K562 (cell line): ENCODE measurements around the gene RUVBL2. TPM values are rescaled to one million over a fixed set of nuclear protein-coding genes. Genes with fewer than 3 reads are reported as not detected.

ENCODE experiments used
- CBX2 ChIP-seq: fragments of 200-600 bp; sonication (generic); IDR thresholded peaks from one replicate; pipeline ENCODE4 v1.6.1; 2012; ENCODE audit warnings: mild to moderate bottlenecking, low read length, inconsistent platforms; ENCODE audit not compliant: insufficient read depth, poor library complexity, severe bottlenecking
- CREB5 ChIP-seq: fragments of 250-450 bp; sonication (Bioruptor Pico); IDR thresholded peaks from 2 replicates; pipeline ENCODE4 v1.5.0; 2020; ENCODE audit warnings: mild to moderate bottlenecking
- EHMT2 ChIP-seq: fragments of 450-650 bp; IDR thresholded peaks from 2 replicates; pipeline ENCODE4 v1.6.1; 2018; ENCODE audit warnings: antibody characterized with exemption
- GATAD2A ChIP-seq: fragments of 450-650 bp; IDR thresholded peaks from 2 replicates; pipeline ENCODE4 v1.6.1; 2017
- GATAD2B ChIP-seq: fragments of 450-650 bp; IDR thresholded peaks from 2 replicates; pipeline ENCODE4 v1.6.1; 2017; ENCODE audit warnings: mild to moderate bottlenecking, borderline replicate concordance
- GTF2E2 ChIP-seq: fragments of 200-800 bp; sonication (Bioruptor generic); IDR thresholded peaks from 2 replicates; pipeline ENCODE4 v1.6.1; 2016; ENCODE audit warnings: missing genetic modification characterization, missing compliant biosample characterization
- HNRNPLL ChIP-seq: fragments of 200-400 bp; formaldehyde crosslinking; IDR thresholded peaks from 2 replicates; pipeline ENCODE4 v1.6.1; 2017; ENCODE audit warnings: low read length, low read depth, mild to moderate bottlenecking; ENCODE audit not compliant: poor library complexity, severe bottlenecking
- LARP7 ChIP-seq: fragments of 450-650 bp; IDR thresholded peaks from 2 replicates; pipeline ENCODE4 v1.6.1; 2016
- MCM5 ChIP-seq: fragments of 450-650 bp; IDR thresholded peaks from 2 replicates; pipeline ENCODE4 v1.6.1; 2016; ENCODE audit warnings: low read depth
- NR2F6 ChIP-seq: fragments of 450-650 bp; formaldehyde crosslinking; IDR thresholded peaks from 2 replicates; pipeline ENCODE4 v1.4.0; 2020; ENCODE audit warnings: mild to moderate bottlenecking
- PCBP1 ChIP-seq: fragments of 200-400 bp; formaldehyde crosslinking; IDR thresholded peaks from 2 replicates; pipeline ENCODE4 v1.6.1; 2018; ENCODE audit warnings: mild to moderate bottlenecking, low read depth, low read length; ENCODE audit not compliant: poor library complexity, severe bottlenecking
- PRMT5 ChIP-seq: sonication (generic); formaldehyde crosslinking; IDR thresholded peaks from 2 replicates; pipeline ENCODE4 v1.5.0; 2020; ENCODE audit warnings: missing genetic modification reagents
- RAD21 ChIP-seq, 2 experiments: fragments of 250-450 bp in 1 of 2; fragments of 450-650 bp in 1 of 2; sonication (Bioruptor Pico) in 1 of 2; formaldehyde crosslinking in 1 of 2; IDR thresholded peaks in 1 of 2; conservative IDR thresholded peaks in 1 of 2; 2 replicates each; pipeline versions ENCODE4 v1.4.0 to v1.8.0; 2020 to 2022; ENCODE audit warnings: mild to moderate bottlenecking in 2 of 2, moderate library complexity in 1 of 2
- RNF2 ChIP-seq: sonication (generic); IDR thresholded peaks from 2 replicates; pipeline ENCODE4 v1.6.1; 2016
- SIN3A ChIP-seq, 2 experiments: fragments of 150-350 bp in 1 of 2; IDR thresholded peaks; 2 replicates each; pipeline ENCODE4 v1.6.1; 2011 to 2016; ENCODE audit warnings: borderline replicate concordance in 2 of 2, low read depth in 2 of 2, low read length in 2 of 2, mild to moderate bottlenecking in 2 of 2, moderate library complexity in 2 of 2; ENCODE audit not compliant: control insufficient read depth in 1 of 2
- SIRT6 ChIP-seq: IDR thresholded peaks from one replicate; pipeline ENCODE4 v1.6.1; 2012; ENCODE audit warnings: low read depth, mild to moderate bottlenecking, control low read depth, inconsistent platforms, low read length, moderate library complexity
- STAT5B ChIP-seq: fragments of 250-450 bp; sonication (Bioruptor Pico); IDR thresholded peaks from 2 replicates; pipeline ENCODE4 v1.8.0; 2021; ENCODE audit warnings: mild to moderate bottlenecking, inconsistent platforms
- USF2 ChIP-seq: sonication (generic); formaldehyde crosslinking; IDR thresholded peaks from 2 replicates; pipeline ENCODE4 v1.5.0; 2020; ENCODE audit warnings: missing genetic modification reagents
- ZKSCAN3 ChIP-seq: fragments of 250-450 bp; sonication (Bioruptor Pico); IDR thresholded peaks from 2 replicates; pipeline ENCODE4 v1.4.0; 2020
- polyA plus RNA-seq, 8 experiments: library from polyadenylated mRNA; depleted of rRNA in 4 of 8; stranded (reverse) in 5 of 8; unstranded in 3 of 8; fragments of >200 nt; fragmentation: Nextera tagmentation in 2 of 8; fragmentation: Illumina TruSeq in 1 of 8; extraction: Ambion mirVana in 2 of 8; extraction: Trizol in 1 of 8; gene quantifications; 2 replicates each; pipeline versions ENCODE4 v1.2.1 to v1.2.3, GENCODE V29; 2011 to 2014; ENCODE audit warnings: inconsistent platforms in 1 of 8, missing spikeins in 1 of 8
- total RNA-seq, 7 experiments: library from RNA; depleted of rRNA in 6 of 7; stranded (reverse); fragments of >200 nt in 6 of 7; fragmentation: Illumina TruSeq in 2 of 7; extraction: Trizol in 2 of 7; gene quantifications; 2 replicates each; pipeline versions ENCODE4 v1.2.1 to v1.2.3, GENCODE V29; 2011 to 2021; ENCODE audit warnings: low replicate concordance in 1 of 7
- TF ChIP-seq, protein P1 (sequence below), 2 experiments: fragments of 450-650 bp in 1 of 2; IDR thresholded peaks; 2 replicates each; pipeline ENCODE4 v1.6.1; 2011 to 2017; ENCODE audit warnings: low read depth in 2 of 2, antibody characterized with exemption in 1 of 2, borderline replicate concordance in 1 of 2, low read length in 1 of 2, mild to moderate bottlenecking in 1 of 2, mixed read lengths in 1 of 2; ENCODE audit not compliant: control insufficient read depth in 1 of 2
- TF ChIP-seq, protein P2 (sequence below): fragments of 450-650 bp; IDR thresholded peaks from 2 replicates; pipeline ENCODE4 v1.6.1; 2016

Gene RUVBL2
- total and polyA plus RNA-seq, 9 of the 15 experiments (the other 6 are each of a cell fraction or from before 2014, with no cell fraction given), result 71.4 to 453 (median 237) TPM

GRCh38 chr19:48963371-48964204, 30.1 kb upstream of the RUVBL2 start (continued):
- TF ChIP-seq RAD21 (CRISPR knock-in tag; conservative IDR thresholded peaks at IDR 0.05 in 1 of 2, IDR thresholded peaks at IDR 0.05 in 1 of 2) (no peak; a peak in 1 of 4 replicates), EHMT2 (no peak), GATAD2A (peak; percentile 85), NR2F6 (CRISPR knock-in tag) (no peak), PRMT5 (CRISPR knock-in tag) (no peak), ZKSCAN3 (CRISPR knock-in tag) (no peak), CBX2 (no peak), STAT5B (no peak), SIRT6 (no peak), GATAD2B (peak; percentile 93), MCM5 (no peak), LARP7 (0 out of 2 replicates have a peak, but pooled peaks have one; percentile 5), SIN3A (IDR thresholded peaks at IDR 0.05; ENCODE audit: borderline replicate concordance in 2 of 2, control insufficient read depth in 1 of 2, low read depth in 2 of 2, low read length in 2 of 2) (no peak; a peak in 1 of 4 replicates), HNRNPLL (peak; percentile 42), PCBP1 (no peak), RNF2 (peak; percentile 93), GTF2E2 (tag) (no peak), CREB5 (CRISPR knock-in tag) (no peak; the same call in 1 of the 2 replicates), USF2 (CRISPR knock-in tag) (no peak)
- TF ChIP-seq, protein P1, sequence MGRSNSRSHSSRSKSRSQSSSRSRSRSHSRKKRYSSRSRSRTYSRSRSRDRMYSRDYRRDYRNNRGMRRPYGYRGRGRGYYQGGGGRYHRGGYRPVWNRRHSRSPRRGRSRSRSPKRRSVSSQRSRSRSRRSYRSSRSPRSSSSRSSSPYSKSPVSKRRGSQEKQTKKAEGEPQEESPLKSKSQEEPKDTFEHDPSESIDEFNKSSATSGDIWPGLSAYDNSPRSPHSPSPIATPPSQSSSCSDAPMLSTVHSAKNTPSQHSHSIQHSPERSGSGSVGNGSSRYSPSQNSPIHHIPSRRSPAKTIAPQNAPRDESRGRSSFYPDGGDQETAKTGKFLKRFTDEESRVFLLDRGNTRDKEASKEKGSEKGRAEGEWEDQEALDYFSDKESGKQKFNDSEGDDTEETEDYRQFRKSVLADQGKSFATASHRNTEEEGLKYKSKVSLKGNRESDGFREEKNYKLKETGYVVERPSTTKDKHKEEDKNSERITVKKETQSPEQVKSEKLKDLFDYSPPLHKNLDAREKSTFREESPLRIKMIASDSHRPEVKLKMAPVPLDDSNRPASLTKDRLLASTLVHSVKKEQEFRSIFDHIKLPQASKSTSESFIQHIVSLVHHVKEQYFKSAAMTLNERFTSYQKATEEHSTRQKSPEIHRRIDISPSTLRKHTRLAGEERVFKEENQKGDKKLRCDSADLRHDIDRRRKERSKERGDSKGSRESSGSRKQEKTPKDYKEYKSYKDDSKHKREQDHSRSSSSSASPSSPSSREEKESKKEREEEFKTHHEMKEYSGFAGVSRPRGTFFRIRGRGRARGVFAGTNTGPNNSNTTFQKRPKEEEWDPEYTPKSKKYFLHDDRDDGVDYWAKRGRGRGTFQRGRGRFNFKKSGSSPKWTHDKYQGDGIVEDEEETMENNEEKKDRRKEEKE (IDR thresholded peaks at IDR 0.05; ENCODE audit: borderline replicate concordance in 1 of 2, control insufficient read depth in 1 of 2, low read depth in 2 of 2, low read length in 1 of 2), result no peak
- TF ChIP-seq, protein P2, sequence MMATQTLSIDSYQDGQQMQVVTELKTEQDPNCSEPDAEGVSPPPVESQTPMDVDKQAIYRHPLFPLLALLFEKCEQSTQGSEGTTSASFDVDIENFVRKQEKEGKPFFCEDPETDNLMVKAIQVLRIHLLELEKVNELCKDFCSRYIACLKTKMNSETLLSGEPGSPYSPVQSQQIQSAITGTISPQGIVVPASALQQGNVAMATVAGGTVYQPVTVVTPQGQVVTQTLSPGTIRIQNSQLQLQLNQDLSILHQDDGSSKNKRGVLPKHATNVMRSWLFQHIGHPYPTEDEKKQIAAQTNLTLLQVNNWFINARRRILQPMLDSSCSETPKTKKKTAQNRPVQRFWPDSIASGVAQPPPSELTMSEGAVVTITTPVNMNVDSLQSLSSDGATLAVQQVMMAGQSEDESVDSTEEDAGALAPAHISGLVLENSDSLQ, result no peak; the same call in 1 of the 2 replicates
